GM12875 (cell line): ENCODE data around the gene TRA2B.

Experiments
- H3K4me3 ChIP-seq: one replicate; pipeline ENCODE4 v1.5.1; 2011; ENCODE audit warnings: low read depth, low read length, control low read depth
- TF ChIP-seq, protein P1 (sequence below): IDR thresholded peaks from 2 replicates; pipeline ENCODE4 v1.5.1; 2011; ENCODE audit warnings: low read depth, mild to moderate bottlenecking, control low read depth, inconsistent platforms, low read length, moderate library complexity, borderline replicate concordance; ENCODE audit not compliant: insufficient read depth

TRA2B gene

DNA sequence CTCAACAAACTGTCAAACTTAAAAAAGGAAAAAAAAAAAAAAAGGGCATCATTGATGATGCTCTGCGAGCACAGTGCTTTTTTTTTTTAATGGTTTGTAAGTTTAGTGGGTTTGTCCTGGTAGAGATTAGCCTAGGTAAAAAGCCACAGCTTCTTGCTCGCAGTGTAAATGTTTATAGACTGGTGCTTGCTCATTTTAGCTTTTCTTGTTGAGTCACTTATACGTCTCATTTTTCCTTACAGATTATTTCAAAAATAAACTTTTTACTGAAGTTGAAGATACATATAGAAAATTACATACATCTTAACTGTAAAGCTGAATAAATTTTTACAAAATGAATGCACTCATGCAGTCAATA is 16.5 kb upstream of the TRA2B start:
- no peak overlapping the region for H3K4me3 ChIP-seq
- TF ChIP-seq, protein P1, sequence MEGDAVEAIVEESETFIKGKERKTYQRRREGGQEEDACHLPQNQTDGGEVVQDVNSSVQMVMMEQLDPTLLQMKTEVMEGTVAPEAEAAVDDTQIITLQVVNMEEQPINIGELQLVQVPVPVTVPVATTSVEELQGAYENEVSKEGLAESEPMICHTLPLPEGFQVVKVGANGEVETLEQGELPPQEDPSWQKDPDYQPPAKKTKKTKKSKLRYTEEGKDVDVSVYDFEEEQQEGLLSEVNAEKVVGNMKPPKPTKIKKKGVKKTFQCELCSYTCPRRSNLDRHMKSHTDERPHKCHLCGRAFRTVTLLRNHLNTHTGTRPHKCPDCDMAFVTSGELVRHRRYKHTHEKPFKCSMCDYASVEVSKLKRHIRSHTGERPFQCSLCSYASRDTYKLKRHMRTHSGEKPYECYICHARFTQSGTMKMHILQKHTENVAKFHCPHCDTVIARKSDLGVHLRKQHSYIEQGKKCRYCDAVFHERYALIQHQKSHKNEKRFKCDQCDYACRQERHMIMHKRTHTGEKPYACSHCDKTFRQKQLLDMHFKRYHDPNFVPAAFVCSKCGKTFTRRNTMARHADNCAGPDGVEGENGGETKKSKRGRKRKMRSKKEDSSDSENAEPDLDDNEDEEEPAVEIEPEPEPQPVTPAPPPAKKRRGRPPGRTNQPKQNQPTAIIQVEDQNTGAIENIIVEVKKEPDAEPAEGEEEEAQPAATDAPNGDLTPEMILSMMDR: no peak

- no peak overlapping the region for H3K4me3 ChIP-seq
- TF ChIP-seq, protein P1: no peak
Measured at GRCh38 chr3:185950728-185951127, 12.9 kb upstream of the TRA2B start.

DNA sequence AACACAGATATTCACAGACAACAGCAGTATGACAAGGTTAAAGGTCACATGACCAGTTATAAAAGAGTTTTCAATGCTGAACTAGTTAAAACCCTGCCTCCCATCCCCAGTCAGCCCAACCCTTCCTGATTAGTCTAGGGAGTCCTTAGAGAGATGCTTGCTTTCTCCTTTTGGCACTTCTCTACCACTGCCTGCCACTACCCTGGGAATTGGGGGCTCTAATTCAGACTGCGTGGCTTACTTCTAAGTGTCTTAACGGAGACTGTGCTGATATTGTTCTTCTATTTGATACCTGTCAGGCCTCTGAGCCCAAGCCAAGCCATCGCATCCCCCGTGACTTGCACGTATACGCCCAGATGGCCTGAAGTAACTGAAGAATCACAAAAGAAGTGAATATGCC is 11.7 kb upstream of the TRA2B start:
- H3K4me3 ChIP-seq: no peak overlapping the region
- TF ChIP-seq, protein P1: no peak

DNA sequence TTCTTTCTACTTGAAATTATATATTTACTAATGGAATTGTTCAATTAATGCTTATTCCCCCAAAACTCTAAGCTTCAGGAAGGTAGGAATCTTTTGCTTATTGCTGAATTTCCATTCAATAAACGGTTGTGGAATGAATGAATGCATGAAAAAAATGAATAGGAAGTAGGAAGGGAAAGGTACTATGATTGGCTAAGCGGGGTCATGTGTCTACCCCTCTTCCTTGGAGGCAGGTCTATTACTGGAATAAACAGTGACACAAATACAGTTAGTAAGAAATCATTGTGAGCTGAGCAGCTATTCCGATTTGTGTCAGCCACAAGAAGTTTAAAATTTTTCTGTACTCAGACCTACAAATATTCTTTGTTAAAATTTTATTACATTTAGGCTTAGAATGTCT is 10.5 kb upstream of the TRA2B start:
- TF ChIP-seq, protein P1: no peak
- H3K4me3 ChIP-seq: no peak overlapping the region

- TF ChIP-seq, protein P1: no peak
- no peak overlapping the region for H3K4me3 ChIP-seq
Measured at GRCh38 chr3:185943760-185944106, 5.9 kb upstream of the TRA2B start.

- H3K4me3 ChIP-seq: no peak overlapping the region
- TF ChIP-seq, protein P1: peak; percentile 99
Measured at GRCh38 chr3:185942907-185943759, 5.3 kb upstream of the TRA2B start.

DNA sequence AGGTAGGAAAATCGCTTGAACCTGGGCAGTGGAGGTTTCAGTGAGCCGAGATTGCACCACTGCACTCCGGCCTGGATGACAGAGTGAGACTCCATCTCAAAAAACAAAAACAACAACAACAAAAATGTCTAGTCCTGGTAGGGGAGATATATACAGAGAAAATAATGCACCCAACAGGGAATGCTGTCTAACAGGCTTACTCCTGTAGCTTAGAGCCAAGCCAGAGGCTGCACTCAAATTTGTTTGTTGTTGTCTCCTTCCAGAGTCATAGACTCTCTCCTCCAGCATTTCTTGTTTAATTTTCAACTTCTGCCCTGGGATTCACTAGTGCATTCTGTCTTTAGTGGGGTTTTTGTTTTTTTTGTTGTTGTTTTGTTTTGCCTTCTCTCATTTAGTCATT is 4.6 kb upstream of the TRA2B start:
- TF ChIP-seq, protein P1: no peak

More for the DNA sequence above, 4.6 kb upstream of the TRA2B start:
- H3K4me3 ChIP-seq: no peak overlapping the region
